ENCODE results near the gene GLDC.
"Not testable (repeated sequence)": the region's sequence is repeated elsewhere in the genome, so short reads cannot be mapped to it uniquely, and the experiment has no call there.

Gene GLDC

GRCh38 chr9:6645355-6646292, at the start of gene GLDC:
TSS of gene GLDC (minus strand) at chr9:6645729. CDS start at chr9:6645499, 230 bp downstream.
- DNase-seq, result peak; percentile 95

GRCh38 chr9:6692881-6693361, 47.4 kb upstream of the GLDC start:
- DNase-seq, result no peak

- DNase-seq, result no peak
Observed at GRCh38 chr9:6692433-6692832, 46.9 kb upstream of the GLDC start.

- not testable (repeated sequence) for DNase-seq
Observed at GRCh38 chr9:6690675-6691070, 45.1 kb upstream of the GLDC start.

- no peak for DNase-seq
Observed at GRCh38 chr9:6689893-6690674, 44.6 kb upstream of the GLDC start.

- no peak for DNase-seq
Observed at GRCh38 chr9:6687180-6687579, 41.7 kb upstream of the GLDC start.

- DNase-seq, result no peak
Observed at GRCh38 chr9:6686396-6686795, 40.9 kb upstream of the GLDC start.

- no peak for DNase-seq
Observed at GRCh38 chr9:6681957-6682501, 36.5 kb upstream of the GLDC start.

- peak; percentile 99 for DNase-seq
Observed at GRCh38 chr9:6681147-6681956, 35.8 kb upstream of the GLDC start.

- DNase-seq, result no peak
Observed at GRCh38 chr9:6680797-6681146, 35.2 kb upstream of the GLDC start.

- no peak for DNase-seq
Observed at GRCh38 chr9:6677803-6678202, 32.3 kb upstream of the GLDC start.

GRCh38 chr9:6676254-6676921, 30.9 kb upstream of the GLDC start:
- no peak for DNase-seq

GRCh38 chr9:6675268-6675667, 29.7 kb upstream of the GLDC start:
- no peak for DNase-seq

GRCh38 chr9:6673326-6674025, 27.9 kb upstream of the GLDC start:
- no peak for DNase-seq

- DNase-seq, result no peak
Observed at GRCh38 chr9:6672118-6672517, 26.6 kb upstream of the GLDC start.

- no peak for DNase-seq
Observed at GRCh38 chr9:6671416-6671815, 25.9 kb upstream of the GLDC start.

- no peak for DNase-seq
Observed at GRCh38 chr9:6669881-6670280, 24.4 kb upstream of the GLDC start.

- DNase-seq, result peak; percentile 33
Observed at GRCh38 chr9:6667633-6668280, 22.2 kb upstream of the GLDC start.

GRCh38 chr9:6667080-6667479, 21.6 kb upstream of the GLDC start:
- DNase-seq, result no peak

- no peak for DNase-seq
Observed at GRCh38 chr9:6665628-6666027, 20.1 kb upstream of the GLDC start.

GRCh38 chr9:6664204-6664680, 18.7 kb upstream of the GLDC start:
- no peak for DNase-seq

Measured in retina (tissue), 1 donor.